ENCODE measurements around the gene ANKRD13D.

GRCh38 chr11:67253872-67254624, 35.1 kb upstream of the ANKRD13D start:
- no peak for TF ChIP-seq CTCF (IDR thresholded peaks at IDR 0.05)
- no peak for TF ChIP-seq POLR2A (IDR thresholded peaks at IDR 0.05)
- peak in 2 of 3 donors; percentile 6 to 24 for TF ChIP-seq POLR2AphosphoS5 (IDR thresholded peaks at IDR 0.05)
- TF ChIP-seq EP300 (IDR thresholded peaks at IDR 0.05; ENCODE audit: low read depth): no peak

Measured in transverse colon (tissue), 4 donors.